PC-3 (cell line): ENCODE data around the gene RGS13. TPM values are rescaled to one million over a fixed set of nuclear protein-coding genes. Genes with fewer than 3 reads are reported as not detected.
A peak's percentile ranks its signal among the peaks of the same experiment; 100 is the strongest.

Experiments used
- ATAC-seq: fragments of 200-7000 bp; cut with Tn5 transposase; 2 replicates; pipeline ENCODE4 v1.9.1; 2020; ENCODE audit warnings: mild to moderate bottlenecking, moderate library complexity
- BruUV-seq: library from RNA; stranded (reverse); fragments of 400-500 nt; replicated peaks from 2 replicates; lab custom pipeline; 2021; lab: Mats Ljungman, UMichigan
- CTCF ChIA-PET: fragments of 300-600 bp; sonication (Branson Sonifier 250); formaldehyde crosslinking; loops from one replicate; lab custom pipeline; 2022; ENCODE audit warnings: antibody characterized with exemption; lab: Charles Lee
- POLR2A ChIA-PET: fragments of 300-600 bp; sonication (Branson Sonifier 250); formaldehyde crosslinking; loops from one replicate; lab custom pipeline; 2022; ENCODE audit warnings: antibody characterized with exemption; ENCODE audit not compliant: unreplicated experiment; lab: Charles Lee
- DNase-seq: peaks from one replicate; pipeline ENCODE4 v3.0.0-alpha.2; 2015
- H2AFZ ChIP-seq: fragments of 300-600 bp; sonication (generic); 2 replicates; pipeline ENCODE4 v1.6.0; 2016; ENCODE audit warnings: antibody characterized with exemption, low read length
- H3F3A ChIP-seq: fragments of 300-600 bp; sonication (generic); one replicate; pipeline ENCODE4 v1.6.0; 2017; ENCODE audit warnings: antibody characterized with exemption, low read length, control low read depth, mild to moderate bottlenecking; ENCODE audit not compliant: unreplicated experiment
- H3K27ac ChIP-seq: fragments of 300-600 bp; sonication (generic); 2 replicates; pipeline ENCODE4 v1.5.1; 2016; ENCODE audit warnings: mild to moderate bottlenecking, low read length
- H3K27me3 ChIP-seq: fragments of 300-600 bp; sonication (generic); 2 replicates; pipeline ENCODE4 v1.6.1; 2016; ENCODE audit warnings: low read length, mixed read lengths
- H3K36me3 ChIP-seq: fragments of 300-600 bp; sonication (generic); 2 replicates; pipeline ENCODE4 v1.6.1; 2016; ENCODE audit warnings: low read depth, mixed run types, low read length, mixed read lengths
- H3K4me1 ChIP-seq: fragments of 300-600 bp; sonication (generic); 2 replicates; pipeline ENCODE4 v1.5.1; 2016; ENCODE audit warnings: low read length; ENCODE audit not compliant: insufficient read depth
- H3K4me2 ChIP-seq: fragments of 300-600 bp; sonication (generic); 2 replicates; pipeline ENCODE4 v1.6.0; 2016; ENCODE audit warnings: low read length
- H3K4me3 ChIP-seq: fragments of 300-600 bp; sonication (generic); 2 replicates; pipeline ENCODE4 v1.5.1; 2016; ENCODE audit warnings: mild to moderate bottlenecking, low read length, mixed read lengths
- H3K79me2 ChIP-seq: fragments of 300-600 bp; sonication (generic); 2 replicates; pipeline ENCODE4 v1.6.1; 2017; ENCODE audit warnings: low read length, mixed read lengths
- H3K9ac ChIP-seq: fragments of 300-600 bp; sonication (generic); 2 replicates; pipeline ENCODE4 v1.6.0; 2016; ENCODE audit warnings: mild to moderate bottlenecking, low read length
- H3K9me2 ChIP-seq: fragments of 300-600 bp; sonication (generic); replicated peaks from 2 replicates; pipeline ENCODE4 v1.6.1; 2016; ENCODE audit warnings: mixed run types, low read length, mixed read lengths
- H3K9me3 ChIP-seq: fragments of 300-600 bp; sonication (generic); 2 replicates; pipeline ENCODE4 v1.6.1; 2016; ENCODE audit warnings: low read length, mixed read lengths
- H4K20me1 ChIP-seq: fragments of 300-600 bp; sonication (generic); 2 replicates; pipeline ENCODE4 v1.6.1; 2016; ENCODE audit warnings: low read length, mixed read lengths
- EZH2 ChIP-seq: fragments of 300-600 bp; sonication (generic); IDR thresholded peaks from one replicate; pipeline ENCODE4 v1.6.1; 2017; ENCODE audit warnings: antibody characterized with exemption, mild to moderate bottlenecking, low read length; ENCODE audit not compliant: unreplicated experiment
- EZH2phosphoT487 ChIP-seq: fragments of 300-600 bp; sonication (generic); IDR thresholded peaks from 2 replicates; pipeline ENCODE4 v1.6.1; 2018; ENCODE audit warnings: mild to moderate bottlenecking, antibody characterized with exemption, low read length, borderline replicate concordance
- intact Hi-C: fragments of 100-400 bp; cut with micrococcal nuclease; formaldehyde crosslinking; loops from 2 replicates; pipeline ENCODE4 v1.9.0; 2023
- total RNA-seq: library from RNA; depleted of rRNA; stranded (reverse); fragments of >200 nt; gene quantifications from 2 replicates; pipeline ENCODE4 v1.2.3, GENCODE V29; 2014
- TF ChIP-seq, protein P1 (sequence below): fragments of 300-600 bp; sonication (generic); conservative IDR thresholded peaks from 2 replicates; pipeline ENCODE4 v1.5.1; 2017; ENCODE audit warnings: antibody characterized with exemption, low read depth, mild to moderate bottlenecking, low read length

RGS13 gene
- total RNA-seq, 1 experiment from 2014 or later: 0.22 TPM

GRCh38 chr1:192658255-192658654 lies 22.3 kb downstream of the RGS13 start:
- Histone ChIP-seq H3K4me1 (peaks cover 11% of the 10 kb centered on the region), H3K27me3 (no peaks in the 10 kb centered on the region), H3K4me2 (no peak overlapping the region), H3F3A (no peaks in the 10 kb centered on the region), H3K4me3 (no peak overlapping the region), H3K79me2 (no peaks in the 10 kb centered on the region), H3K9ac (no peak overlapping the region), H3K36me3 (no peaks in the 10 kb centered on the region), H3K9me3 (no peaks in the 10 kb centered on the region), H4K20me1 (no peaks in the 10 kb centered on the region), H3K27ac (no peak overlapping the region), H3K9me2 (no peaks in the 10 kb centered on the region), H2AFZ (no peak overlapping the region)
- TF ChIP-seq EZH2 (no peak), EZH2phosphoT487 (no peak)
- TF ChIP-seq, protein P1, sequence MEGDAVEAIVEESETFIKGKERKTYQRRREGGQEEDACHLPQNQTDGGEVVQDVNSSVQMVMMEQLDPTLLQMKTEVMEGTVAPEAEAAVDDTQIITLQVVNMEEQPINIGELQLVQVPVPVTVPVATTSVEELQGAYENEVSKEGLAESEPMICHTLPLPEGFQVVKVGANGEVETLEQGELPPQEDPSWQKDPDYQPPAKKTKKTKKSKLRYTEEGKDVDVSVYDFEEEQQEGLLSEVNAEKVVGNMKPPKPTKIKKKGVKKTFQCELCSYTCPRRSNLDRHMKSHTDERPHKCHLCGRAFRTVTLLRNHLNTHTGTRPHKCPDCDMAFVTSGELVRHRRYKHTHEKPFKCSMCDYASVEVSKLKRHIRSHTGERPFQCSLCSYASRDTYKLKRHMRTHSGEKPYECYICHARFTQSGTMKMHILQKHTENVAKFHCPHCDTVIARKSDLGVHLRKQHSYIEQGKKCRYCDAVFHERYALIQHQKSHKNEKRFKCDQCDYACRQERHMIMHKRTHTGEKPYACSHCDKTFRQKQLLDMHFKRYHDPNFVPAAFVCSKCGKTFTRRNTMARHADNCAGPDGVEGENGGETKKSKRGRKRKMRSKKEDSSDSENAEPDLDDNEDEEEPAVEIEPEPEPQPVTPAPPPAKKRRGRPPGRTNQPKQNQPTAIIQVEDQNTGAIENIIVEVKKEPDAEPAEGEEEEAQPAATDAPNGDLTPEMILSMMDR: no peak
- intact Hi-C loops: no loop called here
- ChIA-PET CTCF (no interaction called here), POLR2A (no interaction called here)
- ATAC-seq: no peak
- no peak for DNase-seq
- BruUV-seq: no TSS peak

DNA sequence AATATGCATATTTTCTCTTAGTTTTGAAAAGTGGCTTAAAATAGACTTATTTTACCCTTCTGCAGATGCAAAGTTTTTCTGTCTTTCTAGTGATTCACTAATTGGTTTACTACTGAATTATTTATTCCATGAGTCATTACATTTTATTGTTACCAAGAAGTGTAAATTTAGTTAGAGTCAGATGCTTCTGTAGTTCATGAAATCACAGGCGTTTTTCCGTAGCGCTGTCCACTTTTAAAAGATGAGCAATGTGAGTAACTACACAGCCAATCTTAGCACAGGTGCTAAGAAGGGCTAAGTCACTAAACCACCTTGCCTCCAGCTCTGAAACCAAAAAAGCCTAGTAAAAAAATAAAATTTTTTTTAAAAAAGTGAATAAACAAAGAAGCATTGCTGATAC lies 24.7 kb downstream of the RGS13 start:
- POLR2A ChIA-PET: no interaction called here
- BruUV-seq: no TSS peak
- Histone ChIP-seq H3F3A (no peaks in the 10 kb centered on the region), H3K4me1 (no peaks in the 10 kb centered on the region), H3K4me3 (no peak overlapping the region), H3K9me3 (no peaks in the 10 kb centered on the region), H3K79me2 (no peaks in the 10 kb centered on the region), H3K9me2 (no peaks in the 10 kb centered on the region), H3K4me2 (no peak overlapping the region), H3K27ac (no peak overlapping the region), H2AFZ (no peak overlapping the region), H3K36me3 (no peaks in the 10 kb centered on the region), H3K9ac (no peak overlapping the region), H4K20me1 (no peaks in the 10 kb centered on the region), H3K27me3 (no peaks in the 10 kb centered on the region)
- TF ChIP-seq EZH2 (no peak), EZH2phosphoT487 (no peak)
- TF ChIP-seq, protein P1: no peak
- DNase-seq (no peak), ATAC-seq (0 out of 2 replicates have a peak, but pooled peaks have one; percentile 13)
- intact Hi-C loops: loop anchor here (10.0 kb wide), 2 partner anchors 46 to 104 kb away; no protein-coding TSS in a partner anchor
- CTCF ChIA-PET: no interaction called here

- intact Hi-C loops: loop anchor here (2.0 to 10.0 kb wide), 3 partner anchors 54 to 138 kb away; no protein-coding TSS in a partner anchor
- BruUV-seq: no TSS peak
- H3K4me3 ChIP-seq: peak overlapping the region; percentile 38; the same call in 1 of the 2 replicates
- H3K27me3 ChIP-seq: no peaks in the 10 kb centered on the region
- peaks cover 22% of the 10 kb centered on the region for H3K4me1 ChIP-seq
- 0 out of 2 replicates have a peak overlapping the region, but pooled peaks have one; percentile 38 for H2AFZ ChIP-seq
- TF ChIP-seq EZH2: no peak
- TF ChIP-seq, protein P1: no peak
- no peak for TF ChIP-seq EZH2phosphoT487
- H3K9me3 ChIP-seq: no peaks in the 10 kb centered on the region
- POLR2A ChIA-PET: interaction anchor here (1.2 kb wide), 1 partner anchor 194 kb away, joined by 9 read pairs; no protein-coding TSS in a partner anchor
- peaks cover 4% of the 10 kb centered on the region for H3F3A ChIP-seq
- peak; percentile 83 for DNase-seq
- peak overlapping the region; percentile 78 for H3K4me2 ChIP-seq
- no peaks in the 10 kb centered on the region for H3K36me3 ChIP-seq
- no peaks in the 10 kb centered on the region for H3K79me2 ChIP-seq
- peak; percentile 96 for ATAC-seq
- no peaks in the 10 kb centered on the region for H3K9me2 ChIP-seq
- H3K27ac ChIP-seq: peak overlapping the region; percentile 96
- no peaks in the 10 kb centered on the region for H4K20me1 ChIP-seq
- CTCF ChIA-PET: no interaction called here
- H3K9ac ChIP-seq: peak overlapping the region; percentile 68
These were observed 32.5 kb downstream of the RGS13 start for GRCh38 chr1:192668409-192668983.
